Naive thymus-derived CD8-positive, alpha-beta T cell (primary cell): Measurements from ENCODE around the gene KIAA1755. TPM values are rescaled to one million over a fixed set of nuclear protein-coding genes. Genes with fewer than 3 reads are reported as not detected.

Experiments used
- ATAC-seq, 2 donors: fragments of 150-1000 bp; cut with Tn5 transposase in 1 of 2; sonication (Bioruptor Pico), chemical (Tn5 transposase) in 1 of 2; 1 replicate in 1 of 2; 2 replicates in 1 of 2; pipeline ENCODE4 v1.10.0; 2021; ENCODE audit warnings: mild to moderate bottlenecking in 2 of 2, moderate library complexity in 2 of 2
- POLR2A ChIA-PET: fragments of 350-600 bp; sonication (Branson Sonifier 250); formaldehyde crosslinking; loops from one replicate; lab custom pipeline; 2021; ENCODE audit warnings: antibody characterized with exemption; lab: Charles Lee
- DNase-seq, 10 donors: peaks; one replicate each; pipeline versions ENCODE4 v3.0.0 to v3.0.0-alpha.2; 2020 to 2022
- H3K27ac Mint-ChIP-seq, 10 donors: one replicate each; pipeline ENCODE4 v1.8.0; 2020 to 2022; ENCODE audit warnings: mild to moderate bottlenecking in 10 of 10, mixed read lengths in 10 of 10, moderate library complexity in 4 of 10, inconsistent platforms in 1 of 10
- H3K27me3 Mint-ChIP-seq, 5 donors: one replicate each; pipeline ENCODE4 v1.8.0; 2021 to 2022; ENCODE audit warnings: mixed read lengths in 5 of 5
- H3K36me3 Mint-ChIP-seq, 3 donors: one replicate each; pipeline ENCODE4 v1.8.0; 2020 to 2022; ENCODE audit warnings: mixed read lengths in 3 of 3, mild to moderate bottlenecking in 2 of 3, inconsistent platforms in 1 of 3
- H3K4me1 Mint-ChIP-seq, 4 donors: one replicate each; pipeline ENCODE4 v1.8.0; 2021 to 2022; ENCODE audit warnings: mixed read lengths in 4 of 4
- H3K4me3 Mint-ChIP-seq, 10 donors: one replicate each; pipeline ENCODE4 v1.8.0; 2020 to 2022; ENCODE audit warnings: mild to moderate bottlenecking in 10 of 10, mixed read lengths in 10 of 10, moderate library complexity in 6 of 10, inconsistent platforms in 1 of 10
- H3K9me3 Mint-ChIP-seq, 9 donors: one replicate each; pipeline ENCODE4 v1.8.0; 2020 to 2022; ENCODE audit warnings: mixed read lengths in 9 of 9, mild to moderate bottlenecking in 3 of 9, inconsistent platforms in 1 of 9, moderate library complexity in 1 of 9
- polyA plus RNA-seq, 3 donors: library from polyadenylated mRNA; unstranded; fragments of 300-500 nt; fragmentation: Illumina TruSeq; gene quantifications; one replicate each; pipeline ENCODE4 v1.2.3, GENCODE V29; 2021
- total RNA-seq, 8 experiments: library from RNA in 2 of 8; stranded (reverse) in 2 of 8; gene quantifications; one replicate each; pipeline ENCODE4 v1.2.3 and lab custom pipeline; 2021 to 2026

The KIAA1755 gene
- total RNA-seq (not detected), polyA plus RNA-seq (not detected), total RNA-seq (lab: John Stamatoyannopoulos, UW) (0 to 0.08 (median 0) reads per million in 6 experiments)

DNA sequence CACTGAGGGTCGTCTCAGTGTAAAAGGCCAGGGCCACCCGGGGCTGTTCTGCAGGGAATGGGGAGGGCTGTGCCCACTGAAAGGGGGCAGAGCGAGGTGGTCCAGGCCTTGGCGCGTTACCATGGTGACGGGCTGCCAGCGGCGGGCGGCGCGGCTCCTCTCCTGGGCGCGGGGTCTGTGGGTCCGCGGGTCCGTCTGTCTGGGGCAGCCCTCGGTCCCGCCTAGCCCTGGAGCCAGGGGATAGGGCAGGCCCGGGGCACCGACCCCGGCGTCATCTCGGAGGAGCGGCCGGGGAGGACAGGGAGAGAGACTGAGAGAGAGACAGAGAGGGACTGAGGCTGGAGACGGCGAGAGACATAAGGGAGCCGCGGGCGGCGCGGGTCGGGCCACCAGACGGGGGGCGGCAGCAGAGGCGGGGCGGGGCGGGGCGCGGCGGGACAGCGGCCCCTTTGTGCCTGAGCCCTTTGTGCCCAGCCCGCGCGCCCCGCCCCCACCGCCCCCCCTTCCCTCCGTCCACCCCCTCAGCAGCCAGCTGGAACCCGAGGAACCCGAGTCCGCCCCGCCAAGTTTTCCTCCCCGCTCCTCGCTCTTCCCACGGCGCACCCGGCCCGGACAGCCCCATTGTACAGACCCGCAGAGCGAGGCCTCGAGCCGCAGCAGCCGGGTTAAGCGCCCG, at the start of gene KIAA1755:
Gene KIAA1755 (minus strand): TSS at position 358 of the 676 bp plus-strand sequence. CDS start 235 bp downstream, at position 123.
- peaks cover 32 to 88% (median 59%) of the 10 kb centered on the region in 5 donors for H3K27me3 Mint-ChIP-seq
- H3K9me3 Mint-ChIP-seq, result no peaks in the 10 kb centered on the region

DNA sequence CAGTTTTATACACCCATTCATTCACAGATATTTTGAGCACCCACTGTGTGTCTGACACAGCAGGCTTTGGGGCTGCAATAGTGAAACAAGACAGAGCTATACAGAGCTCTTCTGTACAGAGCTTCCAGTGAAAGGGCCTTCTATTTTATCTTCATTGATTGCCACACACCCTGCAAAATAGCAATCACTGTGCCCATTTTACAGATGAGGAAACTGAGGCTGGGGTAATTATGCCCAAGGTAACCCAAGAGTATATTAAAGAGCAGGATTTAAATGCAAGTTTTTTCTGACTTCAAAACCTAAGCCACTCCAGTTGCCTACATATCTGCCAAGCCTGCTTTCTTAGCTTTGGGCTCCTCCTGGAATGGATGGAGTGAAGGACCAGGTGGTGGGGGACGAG, 47.9 kb upstream of the KIAA1755 start:
- H3K4me1 Mint-ChIP-seq, result peaks cover under 1 to 14% (median 13%) of the 10 kb centered on the region in 4 donors
- no peak for DNase-seq
- no peak for ATAC-seq
- H3K27ac Mint-ChIP-seq, result no peak overlapping the region
- H3K36me3 Mint-ChIP-seq, result no peaks in the 10 kb centered on the region
- no peak overlapping the region for H3K4me3 Mint-ChIP-seq
- POLR2A ChIA-PET, result no interaction called here
- H3K9me3 Mint-ChIP-seq, result peaks cover 0 to 7% (median 0%) of the 10 kb centered on the region in 9 donors
- peaks cover 23 to 68% (median 35%) of the 10 kb centered on the region in 5 donors for H3K27me3 Mint-ChIP-seq

More for the DNA sequence above, at the start of gene KIAA1755:
- H3K27ac Mint-ChIP-seq, result peak within 1 kb of the TSS in 1 of 10 donors; percentile 4
- no peaks in the 10 kb centered on the region for H3K36me3 Mint-ChIP-seq
- ATAC-seq, result no peak
- DNase-seq, result no peak
- H3K4me1 Mint-ChIP-seq, result peaks cover 0 to 14% (median 7%) of the 10 kb centered on the region in 4 donors
- H3K4me3 Mint-ChIP-seq, result peak within 1 kb of the TSS in 2 of 10 donors; percentile 6 to 50
- POLR2A ChIA-PET, result no interaction called here

DNA sequence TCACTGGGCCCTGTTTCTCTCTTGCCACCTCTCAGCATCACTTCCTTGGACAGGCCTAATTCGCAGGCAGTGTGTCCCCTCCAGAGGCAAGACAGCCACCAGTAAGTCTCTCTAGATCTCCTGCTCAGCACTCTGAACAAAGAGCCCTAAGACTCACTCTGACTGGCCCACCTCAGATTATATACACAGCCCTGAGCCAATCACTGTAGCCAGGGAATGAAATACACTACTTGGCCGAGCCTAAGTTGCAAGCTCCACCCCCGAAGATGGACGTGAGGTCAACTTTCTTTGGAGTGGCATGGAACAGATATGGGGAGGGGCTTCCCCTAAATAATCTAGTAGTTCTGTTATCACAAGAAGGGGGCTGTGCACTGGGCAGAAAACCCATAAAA, 47.5 kb upstream of the KIAA1755 start:
- ATAC-seq, result no peak
- Mint-ChIP-seq H3K4me1 (peaks cover 4 to 18% (median 17%) of the 10 kb centered on the region in 4 donors), H3K9me3 (peaks cover 0 to 7% (median 0%) of the 10 kb centered on the region in 9 donors), H3K27me3 (peaks cover 27 to 72% (median 39%) of the 10 kb centered on the region in 5 donors), H3K36me3 (no peaks in the 10 kb centered on the region), H3K4me3 (no peak overlapping the region), H3K27ac (no peak overlapping the region)
- DNase-seq, result no peak
- POLR2A ChIA-PET, result no interaction called here

GRCh38 chr20:38307371-38308046, 47.0 kb upstream of the KIAA1755 start:
- H3K4me3 Mint-ChIP-seq, result no peak overlapping the region
- H3K27me3 Mint-ChIP-seq, result peaks cover 30 to 78% (median 44%) of the 10 kb centered on the region in 5 donors
- ATAC-seq (no peak), DNase-seq (no peak)
- no peaks in the 10 kb centered on the region for H3K36me3 Mint-ChIP-seq
- POLR2A ChIA-PET, result no interaction called here
- no peak overlapping the region for H3K27ac Mint-ChIP-seq
- peaks cover 0 to 4% (median 0%) of the 10 kb centered on the region in 9 donors for H3K9me3 Mint-ChIP-seq
- peaks cover 4 to 23% (median 17%) of the 10 kb centered on the region in 4 donors for H3K4me1 Mint-ChIP-seq

DNA sequence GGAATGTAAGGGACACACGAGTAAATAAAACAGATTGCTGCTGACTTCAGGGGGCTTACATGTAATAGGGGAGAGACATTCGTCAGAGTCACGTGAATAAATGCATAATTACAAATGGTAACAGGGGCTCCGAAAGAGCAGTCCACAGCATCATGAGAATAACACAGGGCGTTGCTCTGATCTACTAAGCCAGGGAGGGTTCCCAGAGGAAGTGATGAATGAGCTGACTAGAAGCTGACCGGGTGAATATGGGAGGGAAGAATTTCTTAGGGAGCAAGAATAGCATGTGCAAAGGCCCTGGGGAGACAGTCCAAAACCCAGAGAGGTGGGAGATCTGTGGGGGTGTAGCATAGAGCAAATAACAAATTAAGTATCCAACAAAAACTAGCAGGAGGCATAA, 45.8 kb upstream of the KIAA1755 start:
- H3K36me3 Mint-ChIP-seq, result no peaks in the 10 kb centered on the region
- H3K4me1 Mint-ChIP-seq, result peaks cover 4 to 24% (median 17%) of the 10 kb centered on the region in 4 donors

GRCh38 chr20:38305541-38305940, 45.0 kb upstream of the KIAA1755 start:
- H3K9me3 Mint-ChIP-seq, result peaks cover 0 to 2% (median 0%) of the 10 kb centered on the region in 9 donors
- H3K27me3 Mint-ChIP-seq, result peaks cover 29 to 78% (median 47%) of the 10 kb centered on the region in 5 donors

More for the DNA sequence above, 45.8 kb upstream of the KIAA1755 start:
- H3K27me3 Mint-ChIP-seq, result peaks cover 32 to 78% (median 50%) of the 10 kb centered on the region in 5 donors
- peak overlapping the region in 1 of 10 donors; percentile 84 for H3K27ac Mint-ChIP-seq
- ATAC-seq, result no peak
- POLR2A ChIA-PET, result no interaction called here
- DNase-seq, result no peak
- peaks cover 0 to 2% (median 0%) of the 10 kb centered on the region in 9 donors for H3K9me3 Mint-ChIP-seq
- no peak overlapping the region for H3K4me3 Mint-ChIP-seq

DNA sequence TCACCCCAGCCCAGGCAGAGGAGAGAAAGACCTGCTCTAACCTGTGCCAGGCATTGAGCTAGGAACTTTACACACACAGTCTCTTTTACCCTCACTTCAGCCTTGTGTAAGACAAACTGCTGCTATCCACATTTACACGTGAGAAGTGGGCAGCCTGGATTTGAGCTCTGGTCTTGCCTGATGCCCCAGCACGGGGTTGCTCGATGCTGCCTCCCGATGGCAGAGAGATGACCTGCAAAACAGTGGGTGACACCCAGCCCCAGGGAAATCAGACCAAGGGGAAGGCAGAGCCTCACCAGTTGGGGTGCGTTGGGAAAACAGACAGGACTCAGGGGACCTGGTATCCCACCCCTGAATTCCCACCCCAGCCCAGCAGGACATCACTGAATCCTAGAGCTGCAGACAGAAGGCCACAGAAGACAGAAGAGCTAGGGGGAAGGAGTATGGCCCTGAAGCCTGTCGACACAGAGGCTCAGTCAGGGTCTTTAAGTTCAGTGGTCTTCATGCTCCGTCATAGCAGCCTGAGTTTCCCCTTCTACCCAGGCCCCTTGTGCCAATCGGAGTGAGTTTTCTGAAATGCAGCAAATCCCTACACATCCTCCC, 44.4 kb upstream of the KIAA1755 start:
- H3K9me3 Mint-ChIP-seq, result peaks cover 0 to 2% (median 0%) of the 10 kb centered on the region in 9 donors
- H3K27me3 Mint-ChIP-seq, result peaks cover 29 to 77% (median 47%) of the 10 kb centered on the region in 5 donors
- POLR2A ChIA-PET, result no interaction called here
- H3K27ac Mint-ChIP-seq, result no peak overlapping the region
- DNase-seq (no peak), ATAC-seq (no peak)
- H3K36me3 Mint-ChIP-seq, result no peaks in the 10 kb centered on the region
- no peak overlapping the region for H3K4me3 Mint-ChIP-seq
- H3K4me1 Mint-ChIP-seq, result peaks cover 4 to 24% (median 17%) of the 10 kb centered on the region in 4 donors

More at GRCh38 chr20:38305541-38305940, 45.0 kb upstream of the KIAA1755 start:
- H3K27ac Mint-ChIP-seq, result no peak overlapping the region
- DNase-seq (no peak), ATAC-seq (no peak)
- POLR2A ChIA-PET, result no interaction called here
- peaks cover 4 to 24% (median 17%) of the 10 kb centered on the region in 4 donors for H3K4me1 Mint-ChIP-seq
- H3K36me3 Mint-ChIP-seq, result no peaks in the 10 kb centered on the region
- H3K4me3 Mint-ChIP-seq, result no peak overlapping the region

DNA sequence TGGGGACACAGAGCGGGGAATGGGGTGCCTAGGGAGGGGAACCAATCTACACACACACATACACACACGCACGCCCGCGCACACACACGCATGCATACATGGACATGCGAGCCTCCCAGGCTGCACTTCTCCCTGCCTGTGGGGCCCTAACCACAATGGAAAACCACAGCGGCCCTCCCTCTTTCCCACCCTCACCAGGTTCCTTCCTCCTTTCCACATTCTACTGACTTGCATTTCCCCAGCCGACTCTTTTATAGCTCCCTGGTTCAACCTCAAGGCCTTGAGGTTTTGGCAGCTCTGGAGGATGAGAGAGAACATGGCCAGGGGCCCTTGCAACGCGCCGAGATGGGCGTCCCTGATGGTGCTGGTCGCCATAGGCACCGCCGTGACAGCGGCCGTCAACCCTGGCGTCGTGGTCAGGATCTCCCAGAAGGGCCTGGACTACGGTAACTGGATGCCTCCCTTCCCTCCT, 43.4 kb upstream of the KIAA1755 start, which contains the start of gene BPI:
Gene BPI (plus strand): TSS at position 249 of the 472 bp plus-strand sequence. CDS start 68 bp downstream, at position 317.
- peaks cover 4 to 24% (median 17%) of the 10 kb centered on the region in 4 donors for H3K4me1 Mint-ChIP-seq
- POLR2A ChIA-PET, result no interaction called here
- peaks cover 29 to 75% (median 47%) of the 10 kb centered on the region in 5 donors for H3K27me3 Mint-ChIP-seq
- peak in 1 of 2 donors; percentile 27 for ATAC-seq
- H3K36me3 Mint-ChIP-seq, result no peaks in the 10 kb centered on the region
- DNase-seq, result no peak
- no peaks in the 10 kb centered on the region for H3K9me3 Mint-ChIP-seq
- peak within 1 kb of the TSS in 1 of 10 donors; percentile 9 for H3K27ac Mint-ChIP-seq
- H3K4me3 Mint-ChIP-seq, result peak within 1 kb of the TSS in 3 of 10 donors; percentile 2 to 32 (median 16)

- POLR2A ChIA-PET, result no interaction called here
- DNase-seq, result no peak
- no peak overlapping the region for H3K27ac Mint-ChIP-seq
- H3K4me3 Mint-ChIP-seq, result no peak overlapping the region
- no peak for ATAC-seq
- no peaks in the 10 kb centered on the region for H3K36me3 Mint-ChIP-seq
- H3K9me3 Mint-ChIP-seq, result no peaks in the 10 kb centered on the region
- H3K27me3 Mint-ChIP-seq, result peaks cover 29 to 78% (median 47%) of the 10 kb centered on the region in 5 donors
- H3K4me1 Mint-ChIP-seq, result peaks cover 4 to 24% (median 17%) of the 10 kb centered on the region in 4 donors
Observed at GRCh38 chr20:38302786-38303185, 42.3 kb upstream of the KIAA1755 start.

DNA sequence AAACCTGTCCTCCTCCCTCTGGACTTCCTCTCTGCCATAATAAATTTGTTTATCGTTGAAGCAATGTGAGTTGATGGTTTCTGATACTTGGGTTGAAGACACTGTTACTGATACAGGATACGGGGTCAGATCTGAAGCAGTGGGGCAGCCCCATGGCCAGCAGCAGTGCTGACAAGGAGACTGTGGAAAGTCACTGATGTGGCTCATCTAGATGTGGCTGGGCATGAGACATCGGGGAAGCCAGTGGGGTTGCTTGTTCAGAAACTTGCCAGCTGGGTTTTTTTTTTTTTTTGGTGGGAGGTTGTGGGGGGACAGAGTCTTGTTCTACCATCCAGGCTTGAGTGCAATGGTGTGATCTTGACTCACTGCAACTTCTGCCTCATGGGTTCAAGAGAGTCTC, 40.8 kb upstream of the KIAA1755 start:
- no peak overlapping the region for H3K27ac Mint-ChIP-seq
- peaks cover 23 to 73% (median 45%) of the 10 kb centered on the region in 5 donors for H3K27me3 Mint-ChIP-seq

GRCh38 chr20:38300438-38300837, 39.9 kb upstream of the KIAA1755 start:
- peaks cover 21 to 73% (median 44%) of the 10 kb centered on the region in 5 donors for H3K27me3 Mint-ChIP-seq
- ATAC-seq (no peak), DNase-seq (no peak)
- H3K4me1 Mint-ChIP-seq, result peaks cover 4 to 24% (median 17%) of the 10 kb centered on the region in 4 donors
- no peak overlapping the region for H3K27ac Mint-ChIP-seq
- no peak overlapping the region for H3K4me3 Mint-ChIP-seq
- no peaks in the 10 kb centered on the region for H3K9me3 Mint-ChIP-seq
- POLR2A ChIA-PET, result no interaction called here
- H3K36me3 Mint-ChIP-seq, result no peaks in the 10 kb centered on the region

More for the DNA sequence above, 40.8 kb upstream of the KIAA1755 start:
- no peak for ATAC-seq
- Mint-ChIP-seq H3K4me1 (peaks cover 4 to 24% (median 17%) of the 10 kb centered on the region in 4 donors), H3K4me3 (no peak overlapping the region), H3K36me3 (no peaks in the 10 kb centered on the region), H3K9me3 (no peaks in the 10 kb centered on the region)
- POLR2A ChIA-PET, result no interaction called here
- no peak for DNase-seq

GRCh38 chr20:38299963-38300362, 39.4 kb upstream of the KIAA1755 start:
- no peaks in the 10 kb centered on the region for H3K9me3 Mint-ChIP-seq
- H3K4me3 Mint-ChIP-seq, result no peak overlapping the region
- POLR2A ChIA-PET, result no interaction called here
- ATAC-seq, result no peak
- H3K27ac Mint-ChIP-seq, result no peak overlapping the region
- DNase-seq, result no peak
- no peaks in the 10 kb centered on the region for H3K36me3 Mint-ChIP-seq
- peaks cover 21 to 68% (median 43%) of the 10 kb centered on the region in 5 donors for H3K27me3 Mint-ChIP-seq
- H3K4me1 Mint-ChIP-seq, result peaks cover 4 to 24% (median 17%) of the 10 kb centered on the region in 4 donors
